Uterus (tissue), 2 donors: ENCODE measurements around the gene DEAF1.

Experiments used
- POLR2A ChIP-seq, 2 donors: fragments of 450-650 bp; IDR thresholded peaks; one replicate each; pipeline ENCODE4 v1.6.1; 2016; ENCODE audit warnings: antibody characterized with exemption in 2 of 2, mild to moderate bottlenecking in 1 of 2, moderate library complexity in 1 of 2
- TF ChIP-seq, protein P1 (sequence below), 4 experiments: fragments of 200-600 bp in 2 of 4; fragments of 450-650 bp in 2 of 4; sonication (generic) in 2 of 4; IDR thresholded peaks; one replicate each; pipeline ENCODE4 v1.5.1; 2016 to 2019; ENCODE audit warnings: antibody characterized with exemption in 4 of 4, mild to moderate bottlenecking in 2 of 4, moderate library complexity in 1 of 4

- TF ChIP-seq, protein P1, sequence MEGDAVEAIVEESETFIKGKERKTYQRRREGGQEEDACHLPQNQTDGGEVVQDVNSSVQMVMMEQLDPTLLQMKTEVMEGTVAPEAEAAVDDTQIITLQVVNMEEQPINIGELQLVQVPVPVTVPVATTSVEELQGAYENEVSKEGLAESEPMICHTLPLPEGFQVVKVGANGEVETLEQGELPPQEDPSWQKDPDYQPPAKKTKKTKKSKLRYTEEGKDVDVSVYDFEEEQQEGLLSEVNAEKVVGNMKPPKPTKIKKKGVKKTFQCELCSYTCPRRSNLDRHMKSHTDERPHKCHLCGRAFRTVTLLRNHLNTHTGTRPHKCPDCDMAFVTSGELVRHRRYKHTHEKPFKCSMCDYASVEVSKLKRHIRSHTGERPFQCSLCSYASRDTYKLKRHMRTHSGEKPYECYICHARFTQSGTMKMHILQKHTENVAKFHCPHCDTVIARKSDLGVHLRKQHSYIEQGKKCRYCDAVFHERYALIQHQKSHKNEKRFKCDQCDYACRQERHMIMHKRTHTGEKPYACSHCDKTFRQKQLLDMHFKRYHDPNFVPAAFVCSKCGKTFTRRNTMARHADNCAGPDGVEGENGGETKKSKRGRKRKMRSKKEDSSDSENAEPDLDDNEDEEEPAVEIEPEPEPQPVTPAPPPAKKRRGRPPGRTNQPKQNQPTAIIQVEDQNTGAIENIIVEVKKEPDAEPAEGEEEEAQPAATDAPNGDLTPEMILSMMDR (IDR thresholded peaks at IDR 0.05), result no peak
- no peak for TF ChIP-seq POLR2A (IDR thresholded peaks at IDR 0.05)
Measured at GRCh38 chr11:742156-742546, 47.1 kb upstream of the DEAF1 start.
